Ishikawa (cell line): ENCODE data around the gene CIITA.

Experiments used
- CEBPB ChIP-seq: IDR thresholded peaks from 2 replicates; pipeline ENCODE4 v1.6.1; 2012
- CREB1 ChIP-seq: IDR thresholded peaks from 2 replicates; pipeline ENCODE4 v1.6.1; 2012; ENCODE audit warnings: low read depth
- EGR1 ChIP-seq: IDR thresholded peaks from 2 replicates; pipeline ENCODE4 v1.6.1; 2012
- EP300 ChIP-seq: IDR thresholded peaks from 2 replicates; pipeline ENCODE4 v1.6.1; 2012; ENCODE audit warnings: borderline replicate concordance
- FOXM1 ChIP-seq: IDR thresholded peaks from 2 replicates; pipeline ENCODE4 v1.6.1; 2012; ENCODE audit warnings: low read depth, borderline replicate concordance
- MAX ChIP-seq: IDR thresholded peaks from 2 replicates; pipeline ENCODE4 v1.6.1; 2012
- NFIC ChIP-seq: IDR thresholded peaks from 2 replicates; pipeline ENCODE4 v1.6.1; 2012
- RAD21 ChIP-seq: IDR thresholded peaks from 2 replicates; pipeline ENCODE4 v1.6.1; 2012; ENCODE audit warnings: low read depth
- REST ChIP-seq: IDR thresholded peaks from 2 replicates; pipeline ENCODE4 v1.6.1; 2012; ENCODE audit warnings: low read depth, mild to moderate bottlenecking
- TAF1 ChIP-seq: IDR thresholded peaks from 2 replicates; pipeline ENCODE4 v1.6.1; 2012; ENCODE audit warnings: low read depth, mild to moderate bottlenecking
- TCF12 ChIP-seq: IDR thresholded peaks from 2 replicates; pipeline ENCODE4 v1.6.1; 2012; ENCODE audit warnings: low read depth
- TEAD4 ChIP-seq: IDR thresholded peaks from 2 replicates; pipeline ENCODE4 v1.6.1; 2012
- YY1 ChIP-seq: IDR thresholded peaks from 2 replicates; pipeline ENCODE4 v1.6.1; 2012; ENCODE audit warnings: low read depth
- ZBTB7A ChIP-seq: IDR thresholded peaks from 2 replicates; pipeline ENCODE4 v1.6.1; 2012; ENCODE audit warnings: low read depth
- TF ChIP-seq, protein P1 (sequence below): IDR thresholded peaks from 2 replicates; pipeline ENCODE4 v1.6.1; 2012

Gene CIITA

GRCh38 chr16:10978124-10978523 lies 101.1 kb downstream of the CIITA start:
- no peak for TF ChIP-seq RAD21
- no peak for TF ChIP-seq EP300
- no peak for TF ChIP-seq CEBPB
- TF ChIP-seq REST, result no peak
- TF ChIP-seq MAX, result no peak
- no peak for TF ChIP-seq FOXM1
- TF ChIP-seq EGR1, result no peak

GRCh38 chr16:10978871-10979446 lies 102.0 kb downstream of the CIITA start:
- TF ChIP-seq ZBTB7A (no peak), TCF12 (no peak), FOXM1 (no peak), YY1 (no peak), NFIC (no peak), TAF1 (no peak), EP300 (no peak), TEAD4 (no peak), MAX (no peak), RAD21 (no peak), CEBPB (no peak), CREB1 (no peak), REST (no peak), EGR1 (no peak)
- TF ChIP-seq, protein P1, sequence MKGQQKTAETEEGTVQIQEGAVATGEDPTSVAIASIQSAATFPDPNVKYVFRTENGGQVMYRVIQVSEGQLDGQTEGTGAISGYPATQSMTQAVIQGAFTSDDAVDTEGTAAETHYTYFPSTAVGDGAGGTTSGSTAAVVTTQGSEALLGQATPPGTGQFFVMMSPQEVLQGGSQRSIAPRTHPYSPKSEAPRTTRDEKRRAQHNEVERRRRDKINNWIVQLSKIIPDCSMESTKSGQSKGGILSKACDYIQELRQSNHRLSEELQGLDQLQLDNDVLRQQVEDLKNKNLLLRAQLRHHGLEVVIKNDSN, result no peak

DNA sequence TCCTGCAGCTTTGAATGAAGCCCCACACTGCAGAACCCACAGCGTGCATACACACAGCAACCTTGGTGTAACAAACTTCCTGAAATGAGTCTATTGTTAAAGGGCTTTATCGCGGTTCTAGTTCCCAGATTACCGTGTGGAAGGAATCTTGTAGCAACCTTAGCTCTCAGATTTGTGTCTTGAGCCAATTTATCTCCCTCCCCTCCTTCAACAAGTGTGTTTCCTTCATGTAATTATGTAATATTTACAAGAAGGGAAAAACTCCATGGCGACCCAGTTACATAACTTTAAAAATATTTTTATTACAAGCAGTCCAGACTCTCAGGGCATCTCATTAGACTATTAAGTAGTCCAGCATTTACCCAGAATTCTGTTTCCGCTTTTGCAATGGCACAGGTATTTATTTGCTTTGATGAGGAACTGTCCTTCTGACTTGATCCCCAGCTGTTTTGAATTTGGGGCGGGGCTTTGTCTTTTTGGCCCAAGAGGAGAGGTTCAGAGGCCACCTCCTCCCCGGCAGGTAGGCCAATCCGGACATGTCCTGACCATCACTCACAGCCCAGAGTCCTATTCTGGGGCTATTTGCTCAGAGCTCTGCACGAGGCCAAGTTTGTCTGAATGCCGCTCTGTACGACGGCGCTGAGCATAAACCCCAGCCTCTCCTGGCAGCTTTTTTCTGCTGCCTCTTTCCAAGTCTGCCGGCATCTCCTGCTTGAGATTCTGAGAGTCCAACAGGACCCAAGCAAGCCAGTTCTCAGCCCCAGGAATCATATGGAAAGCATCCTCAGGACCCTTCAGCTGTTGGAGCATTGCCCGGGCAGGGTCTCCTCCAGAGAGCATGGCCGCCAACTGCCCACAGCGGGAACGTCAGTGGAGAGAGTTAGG lies 103.0 kb downstream of the CIITA start:
- no peak for TF ChIP-seq NFIC
- no peak for TF ChIP-seq YY1
- TF ChIP-seq EGR1, result no peak
- TF ChIP-seq TAF1, result no peak
- no peak for TF ChIP-seq MAX
- no peak for TF ChIP-seq CEBPB
- no peak for TF ChIP-seq TCF12
- no peak for TF ChIP-seq ZBTB7A
- no peak for TF ChIP-seq EP300

DNA sequence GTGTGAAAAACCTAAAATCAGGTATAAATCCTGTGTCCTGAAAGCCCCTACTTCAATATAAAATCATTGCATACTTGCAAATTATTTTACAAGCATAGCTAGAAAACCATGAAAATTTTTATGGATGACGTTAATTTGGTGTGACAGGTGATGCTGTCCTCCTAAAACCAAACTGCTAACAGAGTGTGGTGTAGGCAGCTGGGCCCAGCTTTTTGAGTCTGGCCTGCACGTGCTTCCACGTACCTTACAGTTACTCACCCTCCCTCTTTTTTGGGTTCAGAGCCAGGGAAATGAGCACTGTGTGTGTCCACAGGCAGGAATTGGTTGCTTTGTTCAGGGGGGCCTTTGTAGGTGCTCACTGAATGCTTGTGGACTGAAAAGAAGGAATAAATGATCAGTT lies 103.8 kb downstream of the CIITA start:
- TF ChIP-seq MAX (no peak), REST (no peak), FOXM1 (no peak), EGR1 (no peak), ZBTB7A (no peak), TAF1 (no peak), YY1 (no peak), CEBPB (no peak), TCF12 (no peak), EP300 (no peak), TEAD4 (no peak), RAD21 (no peak), NFIC (no peak), CREB1 (no peak)
- TF ChIP-seq, protein P1, result no peak
